Measurements from ENCODE around the gene OTULIN.

OTULIN gene

GRCh38 chr5:14743601-14744295, 79.2 kb downstream of the OTULIN start:
- DNase-seq (no peak), ATAC-seq (ENCODE audit: insufficient read depth, low read depth) (no peak)
- Histone ChIP-seq H2AFZ (ENCODE audit: low read depth, low read length) (no peak overlapping the region), H3K9me3 (ENCODE audit: insufficient read depth, low read length, severe bottlenecking) (no peaks in the 10 kb centered on the region), H3K27ac (ENCODE audit: low read length) (no peak overlapping the region), H3K36me3 (ENCODE audit: insufficient read depth, low read length) (peaks cover 62% of the 10 kb centered on the region), H3K9ac (ENCODE audit: low read depth, low read length) (no peak overlapping the region), H3K27me3 (ENCODE audit: insufficient read depth, low read length, poor library complexity) (no peaks in the 10 kb centered on the region), H3K4me3 (ENCODE audit: low read depth in 1 of 2, low read length in 2 of 2) (no peak overlapping the region), H3K4me1 (ENCODE audit: insufficient read depth, low read length) (peaks cover 26% of the 10 kb centered on the region), H4K20me1 (ENCODE audit: insufficient read depth, low read length) (peaks cover 10% of the 10 kb centered on the region), H3K4me2 (ENCODE audit: insufficient read depth, low read length) (no peak overlapping the region), H3K79me2 (ENCODE audit: insufficient read depth, low read length) (no peaks in the 10 kb centered on the region)
- no peak for TF ChIP-seq EZH2 (IDR thresholded peaks at IDR 0.05; ENCODE audit: borderline replicate concordance, low read depth, low read length, severe bottlenecking)
- TF ChIP-seq, protein P1, sequence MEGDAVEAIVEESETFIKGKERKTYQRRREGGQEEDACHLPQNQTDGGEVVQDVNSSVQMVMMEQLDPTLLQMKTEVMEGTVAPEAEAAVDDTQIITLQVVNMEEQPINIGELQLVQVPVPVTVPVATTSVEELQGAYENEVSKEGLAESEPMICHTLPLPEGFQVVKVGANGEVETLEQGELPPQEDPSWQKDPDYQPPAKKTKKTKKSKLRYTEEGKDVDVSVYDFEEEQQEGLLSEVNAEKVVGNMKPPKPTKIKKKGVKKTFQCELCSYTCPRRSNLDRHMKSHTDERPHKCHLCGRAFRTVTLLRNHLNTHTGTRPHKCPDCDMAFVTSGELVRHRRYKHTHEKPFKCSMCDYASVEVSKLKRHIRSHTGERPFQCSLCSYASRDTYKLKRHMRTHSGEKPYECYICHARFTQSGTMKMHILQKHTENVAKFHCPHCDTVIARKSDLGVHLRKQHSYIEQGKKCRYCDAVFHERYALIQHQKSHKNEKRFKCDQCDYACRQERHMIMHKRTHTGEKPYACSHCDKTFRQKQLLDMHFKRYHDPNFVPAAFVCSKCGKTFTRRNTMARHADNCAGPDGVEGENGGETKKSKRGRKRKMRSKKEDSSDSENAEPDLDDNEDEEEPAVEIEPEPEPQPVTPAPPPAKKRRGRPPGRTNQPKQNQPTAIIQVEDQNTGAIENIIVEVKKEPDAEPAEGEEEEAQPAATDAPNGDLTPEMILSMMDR (IDR thresholded peaks at IDR 0.05; ENCODE audit: borderline replicate concordance, extremely low read depth, low read length, poor library complexity, severe bottlenecking) = no peak

DNA sequence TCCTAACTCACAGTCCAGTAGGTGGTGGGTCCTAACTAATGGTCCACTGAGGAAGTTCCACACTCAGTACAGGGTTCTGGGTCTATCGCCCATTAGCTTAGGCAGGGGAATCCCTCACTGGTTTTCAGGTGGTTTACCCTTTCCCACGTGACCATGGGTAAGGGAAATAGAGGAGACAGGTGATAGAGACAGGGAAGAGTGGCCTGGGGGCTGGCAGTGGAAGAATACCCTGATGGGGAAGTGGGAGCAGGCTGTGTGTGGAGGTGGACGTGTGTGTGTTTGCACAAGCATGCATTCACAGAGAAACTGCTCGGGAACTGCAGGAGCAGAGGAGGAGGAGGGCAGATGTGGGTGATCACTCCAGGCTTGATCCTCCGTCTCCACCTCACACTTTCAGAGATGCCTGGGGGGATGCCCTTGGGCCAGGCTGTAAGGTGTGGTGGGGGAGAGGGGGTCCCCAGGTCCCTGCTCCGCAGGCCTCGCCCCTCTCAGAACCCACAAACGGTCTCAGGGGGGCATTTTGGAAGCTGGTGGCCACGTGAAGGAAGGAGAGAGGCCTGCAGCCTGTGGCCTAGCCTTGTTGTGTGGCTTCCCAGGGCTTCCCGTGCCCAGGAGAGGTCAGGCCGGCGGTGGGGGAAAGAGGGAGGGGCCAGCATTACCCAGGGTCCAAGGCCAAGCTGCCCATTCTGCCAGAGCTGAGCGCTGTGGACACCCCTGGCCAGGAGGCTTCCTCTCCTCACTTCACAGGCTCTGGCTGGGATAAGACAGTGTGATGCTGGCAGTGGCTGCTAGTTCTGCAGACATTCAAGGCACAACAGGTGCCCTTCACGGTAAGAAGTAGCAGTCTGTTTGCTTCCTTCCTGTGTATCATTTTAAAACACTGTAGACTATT, 80.0 kb downstream of the OTULIN start:
- Histone ChIP-seq H3K4me3 (ENCODE audit: low read depth in 1 of 2, low read length in 2 of 2) (no peak overlapping the region), H3K36me3 (ENCODE audit: insufficient read depth, low read length) (peaks cover 68% of the 10 kb centered on the region), H3K4me1 (ENCODE audit: insufficient read depth, low read length) (peaks cover 26% of the 10 kb centered on the region), H2AFZ (ENCODE audit: low read depth, low read length) (no peak overlapping the region), H4K20me1 (ENCODE audit: insufficient read depth, low read length) (peaks cover 10% of the 10 kb centered on the region), H3K79me2 (ENCODE audit: insufficient read depth, low read length) (no peaks in the 10 kb centered on the region), H3K9ac (ENCODE audit: low read depth, low read length) (no peak overlapping the region), H3K27me3 (ENCODE audit: insufficient read depth, low read length, poor library complexity) (no peaks in the 10 kb centered on the region), H3K27ac (ENCODE audit: low read length) (0 out of 2 replicates have a peak overlapping the region, but pooled peaks have one; percentile 23), H3K4me2 (ENCODE audit: insufficient read depth, low read length) (no peak overlapping the region), H3K9me3 (ENCODE audit: insufficient read depth, low read length, severe bottlenecking) (no peaks in the 10 kb centered on the region)
- TF ChIP-seq, protein P1 (IDR thresholded peaks at IDR 0.05; ENCODE audit: borderline replicate concordance, extremely low read depth, low read length, poor library complexity, severe bottlenecking) = no peak
- no peak for TF ChIP-seq EZH2 (IDR thresholded peaks at IDR 0.05; ENCODE audit: borderline replicate concordance, low read depth, low read length, severe bottlenecking)
- ATAC-seq (ENCODE audit: insufficient read depth, low read depth) = no peak
- DNase-seq = no peak

GRCh38 chr5:14745188-14745563, 80.7 kb downstream of the OTULIN start:
- no peaks in the 10 kb centered on the region for H3K9me3 ChIP-seq (ENCODE audit: insufficient read depth, low read length, severe bottlenecking)
- no peak overlapping the region for H3K9ac ChIP-seq (ENCODE audit: low read depth, low read length)
- no peak overlapping the region for H3K4me3 ChIP-seq (ENCODE audit: low read depth in 1 of 2, low read length in 2 of 2)
- ATAC-seq (ENCODE audit: insufficient read depth, low read depth) = no peak
- H4K20me1 ChIP-seq (ENCODE audit: insufficient read depth, low read length) = peaks cover 10% of the 10 kb centered on the region
- H3K4me1 ChIP-seq (ENCODE audit: insufficient read depth, low read length) = peaks cover 26% of the 10 kb centered on the region
- H3K4me2 ChIP-seq (ENCODE audit: insufficient read depth, low read length) = no peak overlapping the region
- no peaks in the 10 kb centered on the region for H3K79me2 ChIP-seq (ENCODE audit: insufficient read depth, low read length)
- no peak for DNase-seq
- H3K27ac ChIP-seq (ENCODE audit: low read length) = no peak overlapping the region
- H3K36me3 ChIP-seq (ENCODE audit: insufficient read depth, low read length) = peaks cover 69% of the 10 kb centered on the region
- H3K27me3 ChIP-seq (ENCODE audit: insufficient read depth, low read length, poor library complexity) = no peaks in the 10 kb centered on the region
- TF ChIP-seq, protein P1 (IDR thresholded peaks at IDR 0.05; ENCODE audit: borderline replicate concordance, extremely low read depth, low read length, poor library complexity, severe bottlenecking) = no peak
- H2AFZ ChIP-seq (ENCODE audit: low read depth, low read length) = no peak overlapping the region

Measured in DND-41 (cell line).